H9 (cell line): Measurements from ENCODE around the gene SMURF1. TPM values are rescaled to one million over a fixed set of nuclear protein-coding genes. Genes with fewer than 3 reads are reported as not detected.

ENCODE experiments used
- DNase-seq: peaks from one replicate; pipeline ENCODE4 v3.0.0-alpha.2; 2017
- H2AFZ ChIP-seq: one replicate; pipeline ENCODE4 v1.6.1; 2013; ENCODE audit warnings: mild to moderate bottlenecking, low read length, control low read depth, moderate library complexity
- H2AK5ac ChIP-seq: 2 replicates; pipeline ENCODE4 v1.6.1; 2013; ENCODE audit warnings: low read length, control low read depth, mixed read lengths; ENCODE audit not compliant: insufficient read length
- H2BK120ac ChIP-seq: one replicate; pipeline ENCODE4 v1.6.1; 2013; ENCODE audit warnings: low read depth, mild to moderate bottlenecking, low read length, control low read depth, inconsistent platforms; ENCODE audit not compliant: poor library complexity, severe bottlenecking
- H2BK12ac ChIP-seq: 2 replicates; pipeline ENCODE4 v1.6.1; 2013; ENCODE audit warnings: low read length, control low read depth, mixed read lengths, low read depth; ENCODE audit not compliant: insufficient read length
- H2BK15ac ChIP-seq: 2 replicates; pipeline ENCODE4 v1.6.1; 2013; ENCODE audit warnings: low read depth, low read length, control low read depth
- H2BK20ac ChIP-seq: one replicate; pipeline ENCODE4 v1.6.1; 2013; ENCODE audit warnings: low read depth, mild to moderate bottlenecking, low read length, control low read depth, inconsistent platforms; ENCODE audit not compliant: poor library complexity, severe bottlenecking
- H2BK5ac ChIP-seq: 2 replicates; pipeline ENCODE4 v1.6.1; 2013; ENCODE audit warnings: low read length, control low read depth, mixed read lengths; ENCODE audit not compliant: insufficient read length
- H3K14ac ChIP-seq: 2 replicates; pipeline ENCODE4 v1.6.1; 2013; ENCODE audit warnings: low read length, control low read depth; ENCODE audit not compliant: insufficient read depth
- H3K18ac ChIP-seq: 2 replicates; pipeline ENCODE4 v1.6.1; 2013; ENCODE audit warnings: low read depth, mild to moderate bottlenecking, mixed read lengths, low read length, control low read depth; ENCODE audit not compliant: insufficient read length
- H3K23ac ChIP-seq: 2 replicates; pipeline ENCODE4 v1.6.1; 2013; ENCODE audit warnings: low read length, control low read depth, mixed read lengths, low read depth; ENCODE audit not compliant: insufficient read length
- H3K23me2 ChIP-seq: 2 replicates; pipeline ENCODE4 v1.6.1; 2013; ENCODE audit warnings: low read depth, mild to moderate bottlenecking, mixed read lengths, low read length, control low read depth; ENCODE audit not compliant: insufficient read length, poor library complexity, severe bottlenecking
- H3K27ac ChIP-seq: 2 replicates; pipeline ENCODE4 v1.5.1; 2013; ENCODE audit warnings: low read length, control low read depth, mixed read lengths, low read depth; ENCODE audit not compliant: insufficient read length
- H3K27me3 ChIP-seq: 2 replicates; pipeline ENCODE4 v1.6.1; 2013; ENCODE audit warnings: low read length, control low read depth, inconsistent platforms; ENCODE audit not compliant: insufficient read depth
- H3K4ac ChIP-seq: 2 replicates; pipeline ENCODE4 v1.6.1; 2013; ENCODE audit warnings: low read depth, mild to moderate bottlenecking, control low read depth, inconsistent platforms, low read length, moderate library complexity
- H3K4me1 ChIP-seq: 2 replicates; pipeline ENCODE4 v1.6.1; 2013; ENCODE audit warnings: low read length, control low read depth, inconsistent platforms; ENCODE audit not compliant: insufficient read depth
- H3K4me2 ChIP-seq: 2 replicates; pipeline ENCODE4 v1.6.1; 2013; ENCODE audit warnings: low read length, control low read depth, mixed read lengths; ENCODE audit not compliant: insufficient read length, insufficient read depth
- H3K56ac ChIP-seq: 2 replicates; pipeline ENCODE4 v1.6.1; 2013; ENCODE audit warnings: low read depth, mild to moderate bottlenecking, mixed read lengths, low read length, control low read depth; ENCODE audit not compliant: insufficient read length
- H3K79me1 ChIP-seq: 2 replicates; pipeline ENCODE4 v1.6.1; 2013; ENCODE audit warnings: low read depth, mild to moderate bottlenecking, moderate library complexity, low read length, control low read depth, inconsistent platforms; ENCODE audit not compliant: insufficient read depth, poor library complexity, severe bottlenecking
- H3K79me2 ChIP-seq: 2 replicates; pipeline ENCODE4 v1.6.1; 2013; ENCODE audit warnings: low read length, control low read depth, inconsistent platforms; ENCODE audit not compliant: insufficient read depth
- H3K9ac ChIP-seq: 2 replicates; pipeline ENCODE4 v1.6.1; 2013; ENCODE audit warnings: low read length, control low read depth, mixed read lengths; ENCODE audit not compliant: insufficient read length; ENCODE audit errors: extremely low read depth
- H3K9me3 ChIP-seq: one replicate; pipeline ENCODE4 v1.6.1; 2013; ENCODE audit warnings: low read depth, low read length, inconsistent platforms; ENCODE audit not compliant: control insufficient read depth
- H3T11ph ChIP-seq: one replicate; pipeline ENCODE4 v1.6.1; 2013; ENCODE audit warnings: mild to moderate bottlenecking, low read length, control low read depth, inconsistent platforms
- H4K20me1 ChIP-seq: one replicate; pipeline ENCODE4 v1.6.1; 2013; ENCODE audit not compliant: control insufficient read depth, insufficient read length, insufficient read depth
- H4K5ac ChIP-seq: 2 replicates; pipeline ENCODE4 v1.6.1; 2013; ENCODE audit warnings: low read depth, mild to moderate bottlenecking, mixed read lengths, low read length, control low read depth; ENCODE audit not compliant: insufficient read length
- H4K8ac ChIP-seq: replicated peaks from 2 replicates; pipeline ENCODE4 v1.6.1; 2013; ENCODE audit warnings: low read length, control low read depth, mixed read lengths, low read depth; ENCODE audit not compliant: insufficient read length
- H4K91ac ChIP-seq: 2 replicates; pipeline ENCODE4 v1.6.1; 2013; ENCODE audit warnings: low read depth, mild to moderate bottlenecking, moderate library complexity, mixed read lengths, low read length, control low read depth; ENCODE audit not compliant: insufficient read length
- H3K27ac Mint-ChIP-seq, 3 experiments: 2 replicates in 2 of 3; 3 replicates in 1 of 3; pipeline ENCODE4 v1.8.0; 2020 to 2021; ENCODE audit warnings: mixed read lengths in 3 of 3, mild to moderate bottlenecking in 1 of 3, moderate library complexity in 1 of 3
- H3K27me3 Mint-ChIP-seq: 2 replicates; pipeline ENCODE4 v1.8.0; 2021; ENCODE audit warnings: low read depth, mild to moderate bottlenecking, moderate library complexity, mixed read lengths
- H3K36me3 Mint-ChIP-seq, 3 experiments: 2 replicates in 2 of 3; 3 replicates in 1 of 3; pipeline ENCODE4 v1.8.0; 2020 to 2021; ENCODE audit warnings: low read depth in 3 of 3, mixed read lengths in 3 of 3; ENCODE audit not compliant: insufficient read depth in 1 of 3
- H3K4me1 Mint-ChIP-seq, 2 experiments: 2 replicates each; pipeline ENCODE4 v1.8.0; 2020; ENCODE audit warnings: mixed read lengths in 2 of 2
- H3K4me3 Mint-ChIP-seq, 2 experiments: 2 replicates in 1 of 2; 3 replicates in 1 of 2; pipeline ENCODE4 v1.8.0; 2020 to 2021; ENCODE audit warnings: mild to moderate bottlenecking in 2 of 2, mixed read lengths in 2 of 2, moderate library complexity in 1 of 2
- H3K9me3 Mint-ChIP-seq, 2 experiments: 2 replicates in 1 of 2; 3 replicates in 1 of 2; pipeline ENCODE4 v1.8.0; 2020; ENCODE audit warnings: mild to moderate bottlenecking in 2 of 2, mixed read lengths in 2 of 2, moderate library complexity in 1 of 2
- WGBS: extraction: QIAGEN DNeasy Blood & Tissue Kit; methylation state at CpG from one replicate; pipeline ENCODE4 v1.1.7; 2013; ENCODE audit warnings: missing lambda C conversion rate, low lambda C conversion rate, mixed read lengths; ENCODE audit not compliant: insufficient read length; ENCODE audit errors: extremely low coverage; 5-methylcytosine and 5-hydroxymethylcytosine counted together
- total RNA-seq: library from RNA; stranded (reverse); gene quantifications from 2 replicates; pipeline ENCODE4 v1.2.1, GENCODE V29; 2021
- TF ChIP-seq, protein P1 (sequence below): fragments of 200-600 bp; sonication (generic); conservative IDR thresholded peaks from 3 replicates; pipeline ENCODE4 v1.8.0; 2021; ENCODE audit warnings: antibody characterized with exemption, mild to moderate bottlenecking

The SMURF1 gene
- total RNA-seq, 1 experiment from 2014 or later: 29.4 TPM

DNA sequence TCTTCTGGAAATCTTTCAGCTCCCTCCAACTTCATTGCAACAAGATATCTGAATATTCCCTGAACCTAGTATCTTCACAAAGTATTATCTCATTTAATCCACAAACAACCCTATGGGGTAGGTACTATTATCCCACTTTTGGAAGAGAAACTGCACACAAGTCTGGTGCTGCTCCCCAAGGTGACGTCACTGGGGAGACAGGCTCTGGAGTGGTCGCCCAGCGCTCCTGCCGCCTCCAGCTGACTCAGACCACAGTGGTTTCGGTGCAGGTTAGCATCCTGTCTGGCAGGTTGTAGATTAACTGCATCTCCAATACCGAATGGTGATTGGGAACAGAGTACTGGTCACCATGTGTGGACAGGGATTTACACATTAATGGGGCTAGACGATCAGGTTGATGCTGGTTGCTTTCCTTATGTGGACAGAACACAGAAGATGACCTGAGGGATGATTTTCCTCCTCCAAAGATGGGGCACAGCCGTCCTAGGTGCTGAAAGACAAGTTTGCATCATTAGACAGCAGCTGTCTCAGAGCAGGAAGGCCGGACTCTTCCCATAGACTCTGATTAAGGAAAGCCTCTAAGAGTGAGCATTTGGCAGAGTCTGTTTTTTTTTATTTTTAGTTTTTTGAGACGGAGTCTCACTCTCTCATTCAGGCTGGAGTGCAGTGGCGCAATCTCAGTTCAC lies 137.0 kb downstream of the SMURF1 start:
- Histone ChIP-seq H3K23ac (no peak overlapping the region), H3K4me1 (no peaks in the 10 kb centered on the region), H3T11ph (no peak overlapping the region), H3K79me1 (no peaks in the 10 kb centered on the region), H3K79me2 (no peaks in the 10 kb centered on the region), H3K4ac (no peak overlapping the region), H4K5ac (no peak overlapping the region), H2AK5ac (no peak overlapping the region), H3K14ac (no peak overlapping the region), H3K18ac (no peak overlapping the region), H3K4me2 (no peak overlapping the region), H2BK120ac (no peak overlapping the region), H3K9me3 (no peaks in the 10 kb centered on the region), H3K9ac (no peak overlapping the region), H2AFZ (no peak overlapping the region), H2BK5ac (no peak overlapping the region), H3K27me3 (no peaks in the 10 kb centered on the region), H2BK20ac (no peak overlapping the region), H3K27ac (no peak overlapping the region), H3K23me2 (no peaks in the 10 kb centered on the region), H4K91ac (no peak overlapping the region), H2BK15ac (no peak overlapping the region), H4K20me1 (no peaks in the 10 kb centered on the region), H2BK12ac (no peak overlapping the region), H4K8ac (no peak overlapping the region), H3K56ac (no peak overlapping the region)
- TF ChIP-seq, protein P1, sequence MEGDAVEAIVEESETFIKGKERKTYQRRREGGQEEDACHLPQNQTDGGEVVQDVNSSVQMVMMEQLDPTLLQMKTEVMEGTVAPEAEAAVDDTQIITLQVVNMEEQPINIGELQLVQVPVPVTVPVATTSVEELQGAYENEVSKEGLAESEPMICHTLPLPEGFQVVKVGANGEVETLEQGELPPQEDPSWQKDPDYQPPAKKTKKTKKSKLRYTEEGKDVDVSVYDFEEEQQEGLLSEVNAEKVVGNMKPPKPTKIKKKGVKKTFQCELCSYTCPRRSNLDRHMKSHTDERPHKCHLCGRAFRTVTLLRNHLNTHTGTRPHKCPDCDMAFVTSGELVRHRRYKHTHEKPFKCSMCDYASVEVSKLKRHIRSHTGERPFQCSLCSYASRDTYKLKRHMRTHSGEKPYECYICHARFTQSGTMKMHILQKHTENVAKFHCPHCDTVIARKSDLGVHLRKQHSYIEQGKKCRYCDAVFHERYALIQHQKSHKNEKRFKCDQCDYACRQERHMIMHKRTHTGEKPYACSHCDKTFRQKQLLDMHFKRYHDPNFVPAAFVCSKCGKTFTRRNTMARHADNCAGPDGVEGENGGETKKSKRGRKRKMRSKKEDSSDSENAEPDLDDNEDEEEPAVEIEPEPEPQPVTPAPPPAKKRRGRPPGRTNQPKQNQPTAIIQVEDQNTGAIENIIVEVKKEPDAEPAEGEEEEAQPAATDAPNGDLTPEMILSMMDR: no peak
- H3K4me1 Mint-ChIP-seq: no peaks in the 10 kb centered on the region
- peaks cover 36 to 85% (median 72%) of the 10 kb centered on the region in 3 experiments; a peak in 6 of 7 replicates for H3K36me3 Mint-ChIP-seq
- no peaks in the 10 kb centered on the region for H3K9me3 Mint-ChIP-seq
- no peaks in the 10 kb centered on the region for H3K27me3 Mint-ChIP-seq
- no CpG with 5 or more reads among the region's 11 CpGs for WGBS
- H3K27ac Mint-ChIP-seq: no peak overlapping the region; a peak in 1 of 7 replicates
- no peak overlapping the region for H3K4me3 Mint-ChIP-seq
- DNase-seq: no peak
